Neural progenitor cell (in vitro differentiated cells): Measurements from ENCODE around the gene NELFA. TPM values are rescaled to one million over a fixed set of nuclear protein-coding genes. Genes with fewer than 3 reads are reported as not detected.

ENCODE experiments used
- DNase-seq: peaks from one replicate; pipeline ENCODE4 v3.0.0-alpha.2; 2016; ENCODE audit warnings: low spot score
- H2AFZ ChIP-seq: fragments of 200-600 bp; sonication (generic); replicated peaks from 2 replicates; pipeline ENCODE4 v1.6.1; 2016; ENCODE audit warnings: antibody characterized with exemption
- H3F3A ChIP-seq: fragments of 200-600 bp; sonication (generic); 2 replicates; pipeline ENCODE4 v1.6.1; 2016; ENCODE audit warnings: antibody characterized with exemption, low read depth
- H3K27ac ChIP-seq: fragments of 200-600 bp; sonication (generic); 2 replicates; pipeline ENCODE4 v1.5.1; 2016; ENCODE audit warnings: mild to moderate bottlenecking
- H3K27me3 ChIP-seq: fragments of 200-600 bp; sonication (generic); 2 replicates; pipeline ENCODE4 v1.6.1; 2016; ENCODE audit warnings: mild to moderate bottlenecking, moderate library complexity
- H3K36me3 ChIP-seq: fragments of 200-600 bp; sonication (generic); 2 replicates; pipeline ENCODE4 v1.5.1; 2016
- H3K4me1 ChIP-seq: fragments of 200-600 bp; sonication (generic); 2 replicates; pipeline ENCODE4 v1.6.1; 2016; ENCODE audit warnings: mixed run types
- H3K4me2 ChIP-seq: fragments of 200-600 bp; sonication (generic); 2 replicates; pipeline ENCODE4 v1.6.1; 2016
- H3K4me3 ChIP-seq: fragments of 200-600 bp; sonication (generic); 2 replicates; pipeline ENCODE4 v1.5.1; 2016
- H3K79me2 ChIP-seq: fragments of 200-600 bp; sonication (generic); 2 replicates; pipeline ENCODE4 v1.6.1; 2016; ENCODE audit warnings: low read depth
- H3K9ac ChIP-seq: fragments of 200-600 bp; sonication (generic); 2 replicates; pipeline ENCODE4 v1.6.1; 2016
- H3K9me3 ChIP-seq: fragments of 200-600 bp; sonication (generic); 2 replicates; pipeline ENCODE4 v1.5.1; 2016; ENCODE audit warnings: low read depth
- H4K20me1 ChIP-seq: fragments of 200-600 bp; sonication (generic); 2 replicates; pipeline ENCODE4 v1.6.1; 2016; ENCODE audit warnings: low read depth
- H3K27ac Mint-ChIP-seq: 3 replicates; pipeline ENCODE4 v1.8.0; 2021; ENCODE audit warnings: mixed read lengths
- H3K27me3 Mint-ChIP-seq: 2 replicates; pipeline ENCODE4 v1.8.0; 2022; ENCODE audit warnings: low read depth, mild to moderate bottlenecking, inconsistent platforms, moderate library complexity, mixed read lengths; ENCODE audit not compliant: insufficient read depth
- H3K36me3 Mint-ChIP-seq: 3 replicates; pipeline ENCODE4 v1.8.0; 2021; ENCODE audit warnings: mixed read lengths
- H3K4me1 Mint-ChIP-seq: 3 replicates; pipeline ENCODE4 v1.8.0; 2021; ENCODE audit warnings: mixed read lengths
- H3K4me3 Mint-ChIP-seq: 3 replicates; pipeline ENCODE4 v1.8.0; 2021; ENCODE audit warnings: mild to moderate bottlenecking, moderate library complexity, mixed read lengths
- H3K9me3 Mint-ChIP-seq: 3 replicates; pipeline ENCODE4 v1.8.0; 2020; ENCODE audit warnings: mixed read lengths
- EZH2 ChIP-seq: fragments of 200-600 bp; sonication (generic); IDR thresholded peaks from 2 replicates; pipeline ENCODE4 v1.6.1; 2017; ENCODE audit warnings: antibody characterized with exemption, mild to moderate bottlenecking, moderate library complexity
- EZH2phosphoT487 ChIP-seq: fragments of 200-600 bp; sonication (generic); IDR thresholded peaks from 2 replicates; pipeline ENCODE4 v1.6.1; 2017; ENCODE audit warnings: antibody characterized with exemption
- total RNA-seq: library from RNA; depleted of rRNA; stranded (reverse); fragments of >200 nt; gene quantifications from 2 replicates; pipeline ENCODE4 v1.2.3, GENCODE V29; 2015; ENCODE audit warnings: low replicate concordance
- TF ChIP-seq, protein P1 (sequence below): fragments of 200-600 bp; sonication (generic); IDR thresholded peaks from 2 replicates; pipeline ENCODE4 v1.5.1; 2017; ENCODE audit warnings: antibody characterized with exemption, mild to moderate bottlenecking

The NELFA gene
- total RNA-seq, 1 donor from 2014 or later = 18.0 TPM

DNA sequence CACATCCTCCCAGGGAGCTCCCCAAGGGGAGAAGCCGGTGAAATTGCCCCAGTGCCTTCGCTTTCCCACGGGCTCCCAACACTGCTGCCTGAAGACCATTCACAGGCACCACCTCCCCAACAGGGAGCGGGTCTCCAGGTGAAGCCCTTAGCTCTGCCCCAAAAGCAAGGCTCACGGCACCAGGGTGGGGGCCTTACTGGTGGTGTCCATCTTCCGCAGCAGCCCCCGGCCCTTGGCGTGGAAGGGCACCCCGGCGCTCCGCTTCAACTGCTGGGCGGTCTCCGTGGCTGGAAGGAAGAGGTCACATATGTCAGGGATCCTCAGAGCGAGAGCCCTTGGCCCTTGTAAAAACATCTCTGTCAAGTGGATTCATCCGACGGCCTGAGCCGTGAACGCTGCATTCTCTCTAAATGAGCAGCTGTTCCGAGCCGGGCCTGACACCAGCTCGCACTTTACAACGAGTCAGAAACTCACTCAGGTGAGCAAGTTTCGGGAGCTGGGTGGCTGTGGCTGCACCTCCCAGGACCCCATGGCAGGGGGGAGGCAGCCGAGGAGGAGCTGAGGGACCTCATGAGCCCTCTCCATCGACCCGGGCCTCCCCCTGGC is 20.9 kb downstream of the NELFA start:
- H3K79me2 ChIP-seq = peaks cover 26% of the 10 kb centered on the region
- no peak overlapping the region for H2AFZ ChIP-seq
- H3K9ac ChIP-seq = no peak overlapping the region
- no peaks in the 10 kb centered on the region for H3K36me3 ChIP-seq
- no peak overlapping the region for H3K27ac ChIP-seq
- H3K9me3 Mint-ChIP-seq = no peaks in the 10 kb centered on the region
- TF ChIP-seq EZH2 = no peak
- TF ChIP-seq, protein P1, sequence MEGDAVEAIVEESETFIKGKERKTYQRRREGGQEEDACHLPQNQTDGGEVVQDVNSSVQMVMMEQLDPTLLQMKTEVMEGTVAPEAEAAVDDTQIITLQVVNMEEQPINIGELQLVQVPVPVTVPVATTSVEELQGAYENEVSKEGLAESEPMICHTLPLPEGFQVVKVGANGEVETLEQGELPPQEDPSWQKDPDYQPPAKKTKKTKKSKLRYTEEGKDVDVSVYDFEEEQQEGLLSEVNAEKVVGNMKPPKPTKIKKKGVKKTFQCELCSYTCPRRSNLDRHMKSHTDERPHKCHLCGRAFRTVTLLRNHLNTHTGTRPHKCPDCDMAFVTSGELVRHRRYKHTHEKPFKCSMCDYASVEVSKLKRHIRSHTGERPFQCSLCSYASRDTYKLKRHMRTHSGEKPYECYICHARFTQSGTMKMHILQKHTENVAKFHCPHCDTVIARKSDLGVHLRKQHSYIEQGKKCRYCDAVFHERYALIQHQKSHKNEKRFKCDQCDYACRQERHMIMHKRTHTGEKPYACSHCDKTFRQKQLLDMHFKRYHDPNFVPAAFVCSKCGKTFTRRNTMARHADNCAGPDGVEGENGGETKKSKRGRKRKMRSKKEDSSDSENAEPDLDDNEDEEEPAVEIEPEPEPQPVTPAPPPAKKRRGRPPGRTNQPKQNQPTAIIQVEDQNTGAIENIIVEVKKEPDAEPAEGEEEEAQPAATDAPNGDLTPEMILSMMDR = no peak
- peaks cover 19% of the 10 kb centered on the region for H3K36me3 Mint-ChIP-seq
- no peak overlapping the region for H3K4me2 ChIP-seq
- H3K4me3 Mint-ChIP-seq = no peak overlapping the region
- H3K4me3 ChIP-seq = no peak overlapping the region
- peaks cover 38% of the 10 kb centered on the region for H4K20me1 ChIP-seq
- peaks cover 4% of the 10 kb centered on the region for H3F3A ChIP-seq
- no peaks in the 10 kb centered on the region for H3K4me1 Mint-ChIP-seq
- no peaks in the 10 kb centered on the region for H3K27me3 ChIP-seq
- H3K9me3 ChIP-seq = no peaks in the 10 kb centered on the region
- no peak overlapping the region for H3K27ac Mint-ChIP-seq
- DNase-seq = no peak
- no peaks in the 10 kb centered on the region for H3K4me1 ChIP-seq
- peaks cover 6% of the 10 kb centered on the region for H3K27me3 Mint-ChIP-seq

DNA sequence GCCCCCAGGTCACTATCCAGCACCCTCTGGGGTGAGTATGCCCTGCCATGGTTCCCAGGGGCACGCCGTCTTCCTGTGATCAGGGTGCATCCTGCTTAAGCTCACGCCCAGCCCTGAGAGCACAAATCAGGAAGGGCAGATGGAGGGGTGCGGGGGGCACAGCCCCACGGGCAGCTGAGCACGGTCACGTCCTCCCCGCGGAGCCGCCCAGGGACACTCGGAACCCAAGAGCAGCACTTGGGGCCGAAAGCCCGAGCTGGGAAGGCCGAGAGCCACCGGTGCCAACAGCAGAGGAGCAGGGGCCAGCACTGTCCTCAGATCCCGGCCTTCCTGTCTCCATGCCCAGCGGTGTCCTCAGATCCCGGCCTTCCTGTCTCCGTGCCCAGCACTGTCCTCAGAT is 21.5 kb downstream of the NELFA start:
- H3K79me2 ChIP-seq = peaks cover 20% of the 10 kb centered on the region
- TF ChIP-seq EZH2phosphoT487 = no peak
- TF ChIP-seq EZH2 = no peak
- TF ChIP-seq, protein P1 = no peak
- H4K20me1 ChIP-seq = peaks cover 37% of the 10 kb centered on the region
- Mint-ChIP-seq H3K9me3 (no peaks in the 10 kb centered on the region), H3K4me3 (no peak overlapping the region), H3K27me3 (peaks cover 6% of the 10 kb centered on the region), H3K36me3 (peaks cover 23% of the 10 kb centered on the region), H3K4me1 (no peaks in the 10 kb centered on the region), H3K27ac (no peak overlapping the region)
- no peaks in the 10 kb centered on the region for H3K27me3 ChIP-seq
- no peak overlapping the region for H3K9ac ChIP-seq
- H3K36me3 ChIP-seq = no peaks in the 10 kb centered on the region
- no peak overlapping the region for H3K27ac ChIP-seq
- H3K4me1 ChIP-seq = no peaks in the 10 kb centered on the region
- peaks cover 8% of the 10 kb centered on the region for H3F3A ChIP-seq
- H3K9me3 ChIP-seq = no peaks in the 10 kb centered on the region
- H3K4me2 ChIP-seq = no peak overlapping the region
- DNase-seq = no peak
- H3K4me3 ChIP-seq = no peak overlapping the region
- no peak overlapping the region for H2AFZ ChIP-seq

DNA sequence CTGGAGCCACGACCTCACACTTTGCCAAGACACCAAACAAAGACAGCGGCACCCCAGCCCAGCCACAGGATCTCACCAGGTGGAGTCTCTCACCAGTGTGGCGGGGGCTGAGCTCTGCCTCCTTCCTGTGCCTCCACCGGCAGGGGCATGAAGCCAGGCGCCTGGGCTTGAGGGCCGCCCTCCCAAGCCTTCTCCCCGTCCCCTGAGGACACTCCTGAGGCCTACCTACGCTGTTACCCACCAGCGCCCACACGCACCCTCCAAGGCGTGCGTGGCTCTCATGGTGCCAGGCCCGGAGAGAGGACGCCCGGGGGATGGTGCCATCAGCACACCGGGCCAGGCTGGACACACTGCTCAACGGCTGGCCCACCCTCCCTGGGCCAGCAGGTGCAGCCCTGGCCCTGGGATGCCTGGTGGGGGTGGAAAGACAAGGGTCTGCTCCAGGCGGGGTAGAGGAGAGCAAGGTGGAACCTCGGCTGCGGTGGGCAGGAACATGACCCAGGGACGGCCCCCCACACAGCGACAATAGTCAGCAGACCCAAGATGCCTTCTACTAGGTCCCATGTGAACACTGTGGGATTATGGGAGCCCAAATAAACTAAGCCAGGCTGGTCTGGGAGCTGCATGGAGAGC is 22.1 kb downstream of the NELFA start:
- Histone ChIP-seq H4K20me1 (peaks cover 34% of the 10 kb centered on the region), H2AFZ (no peak overlapping the region), H3K4me3 (no peak overlapping the region), H3F3A (peaks cover 11% of the 10 kb centered on the region), H3K27ac (no peak overlapping the region), H3K27me3 (no peaks in the 10 kb centered on the region), H3K79me2 (peaks cover 14% of the 10 kb centered on the region), H3K36me3 (peaks cover 3% of the 10 kb centered on the region), H3K9me3 (no peaks in the 10 kb centered on the region), H3K4me2 (no peak overlapping the region), H3K9ac (no peak overlapping the region), H3K4me1 (no peaks in the 10 kb centered on the region)
- H3K27ac Mint-ChIP-seq = no peak overlapping the region
- peaks cover 25% of the 10 kb centered on the region for H3K36me3 Mint-ChIP-seq
- H3K27me3 Mint-ChIP-seq = peaks cover 8% of the 10 kb centered on the region
- DNase-seq = no peak
- TF ChIP-seq EZH2 = no peak
- TF ChIP-seq EZH2phosphoT487 = no peak
- TF ChIP-seq, protein P1 = no peak
- H3K4me3 Mint-ChIP-seq = no peak overlapping the region
- no peaks in the 10 kb centered on the region for H3K9me3 Mint-ChIP-seq
- no peaks in the 10 kb centered on the region for H3K4me1 Mint-ChIP-seq
